Ovary (tissue), 3 donors: ENCODE data around the gene C20orf204.

Experiments used
- POLR2A ChIP-seq: fragments of 450-650 bp; IDR thresholded peaks from one replicate; pipeline ENCODE4 v1.6.1; 2017; ENCODE audit warnings: antibody characterized with exemption, mild to moderate bottlenecking, moderate library complexity
- TF ChIP-seq, protein P1 (sequence below), 3 donors: fragments of 450-650 bp in 2 of 3; fragments of 200-600 bp in 1 of 3; IDR thresholded peaks; one replicate each; pipeline versions ENCODE4 v1.5.1 to v1.8.0; 2016 to 2022; ENCODE audit warnings: antibody characterized with exemption in 3 of 3, mild to moderate bottlenecking in 1 of 3
- donor health status: DM: no; HTN: no; CAD: no.

- TF ChIP-seq, protein P1, sequence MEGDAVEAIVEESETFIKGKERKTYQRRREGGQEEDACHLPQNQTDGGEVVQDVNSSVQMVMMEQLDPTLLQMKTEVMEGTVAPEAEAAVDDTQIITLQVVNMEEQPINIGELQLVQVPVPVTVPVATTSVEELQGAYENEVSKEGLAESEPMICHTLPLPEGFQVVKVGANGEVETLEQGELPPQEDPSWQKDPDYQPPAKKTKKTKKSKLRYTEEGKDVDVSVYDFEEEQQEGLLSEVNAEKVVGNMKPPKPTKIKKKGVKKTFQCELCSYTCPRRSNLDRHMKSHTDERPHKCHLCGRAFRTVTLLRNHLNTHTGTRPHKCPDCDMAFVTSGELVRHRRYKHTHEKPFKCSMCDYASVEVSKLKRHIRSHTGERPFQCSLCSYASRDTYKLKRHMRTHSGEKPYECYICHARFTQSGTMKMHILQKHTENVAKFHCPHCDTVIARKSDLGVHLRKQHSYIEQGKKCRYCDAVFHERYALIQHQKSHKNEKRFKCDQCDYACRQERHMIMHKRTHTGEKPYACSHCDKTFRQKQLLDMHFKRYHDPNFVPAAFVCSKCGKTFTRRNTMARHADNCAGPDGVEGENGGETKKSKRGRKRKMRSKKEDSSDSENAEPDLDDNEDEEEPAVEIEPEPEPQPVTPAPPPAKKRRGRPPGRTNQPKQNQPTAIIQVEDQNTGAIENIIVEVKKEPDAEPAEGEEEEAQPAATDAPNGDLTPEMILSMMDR (IDR thresholded peaks at IDR 0.05) = no peak
- TF ChIP-seq POLR2A = no peak
These were observed 18.1 kb downstream of the C20orf204 start for GRCh38 chr20:64053841-64054661.
